Fibroblast of villous mesenchyme (primary cell): ENCODE data around the gene YIPF5. TPM values are rescaled to one million over a fixed set of nuclear protein-coding genes. Genes with fewer than 3 reads are reported as not detected.

Source experiments
- DNase-seq: peaks from one replicate; pipeline ENCODE4 v3.0.0-alpha.2; 2010; ENCODE audit warnings: low read depth
- H3K4me3 ChIP-seq: 2 replicates; pipeline ENCODE4 v1.5.1; 2011; ENCODE audit warnings: low read depth, mild to moderate bottlenecking, low read length
- total RNA-seq: library from RNA; depleted of rRNA; stranded (reverse); fragments of >200 nt; gene quantifications from 2 replicates; pipeline ENCODE4 v1.2.3, GENCODE V29; 2012
- TF ChIP-seq, protein P1 (sequence below): IDR thresholded peaks from 2 replicates; pipeline ENCODE4 v1.5.1; 2012; ENCODE audit warnings: low read depth, mild to moderate bottlenecking, low read length; ENCODE audit not compliant: insufficient read depth

Gene YIPF5
- total RNA-seq, 1 donor = 160 TPM

DNA sequence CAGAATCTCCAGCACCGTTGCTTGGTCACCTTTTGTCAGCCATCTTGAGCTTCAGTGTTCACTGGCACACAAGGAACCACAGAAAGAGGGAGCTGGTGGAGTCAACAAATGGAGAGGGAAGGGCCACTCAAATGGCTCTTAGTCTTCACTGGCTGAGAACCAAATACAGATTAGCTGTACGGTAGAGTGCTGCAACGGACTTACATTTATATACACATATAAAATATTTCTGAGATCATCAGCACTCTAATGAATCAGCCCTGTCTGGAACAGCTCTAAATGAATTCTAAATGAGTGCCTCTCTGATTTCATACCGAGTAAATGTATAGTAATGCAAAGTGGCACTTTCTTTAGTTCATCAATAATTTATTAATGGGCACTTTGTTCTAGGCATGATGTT, 25.0 kb upstream of the YIPF5 start:
- TF ChIP-seq, protein P1, sequence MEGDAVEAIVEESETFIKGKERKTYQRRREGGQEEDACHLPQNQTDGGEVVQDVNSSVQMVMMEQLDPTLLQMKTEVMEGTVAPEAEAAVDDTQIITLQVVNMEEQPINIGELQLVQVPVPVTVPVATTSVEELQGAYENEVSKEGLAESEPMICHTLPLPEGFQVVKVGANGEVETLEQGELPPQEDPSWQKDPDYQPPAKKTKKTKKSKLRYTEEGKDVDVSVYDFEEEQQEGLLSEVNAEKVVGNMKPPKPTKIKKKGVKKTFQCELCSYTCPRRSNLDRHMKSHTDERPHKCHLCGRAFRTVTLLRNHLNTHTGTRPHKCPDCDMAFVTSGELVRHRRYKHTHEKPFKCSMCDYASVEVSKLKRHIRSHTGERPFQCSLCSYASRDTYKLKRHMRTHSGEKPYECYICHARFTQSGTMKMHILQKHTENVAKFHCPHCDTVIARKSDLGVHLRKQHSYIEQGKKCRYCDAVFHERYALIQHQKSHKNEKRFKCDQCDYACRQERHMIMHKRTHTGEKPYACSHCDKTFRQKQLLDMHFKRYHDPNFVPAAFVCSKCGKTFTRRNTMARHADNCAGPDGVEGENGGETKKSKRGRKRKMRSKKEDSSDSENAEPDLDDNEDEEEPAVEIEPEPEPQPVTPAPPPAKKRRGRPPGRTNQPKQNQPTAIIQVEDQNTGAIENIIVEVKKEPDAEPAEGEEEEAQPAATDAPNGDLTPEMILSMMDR = no peak
- DNase-seq = peak; percentile 17

DNA sequence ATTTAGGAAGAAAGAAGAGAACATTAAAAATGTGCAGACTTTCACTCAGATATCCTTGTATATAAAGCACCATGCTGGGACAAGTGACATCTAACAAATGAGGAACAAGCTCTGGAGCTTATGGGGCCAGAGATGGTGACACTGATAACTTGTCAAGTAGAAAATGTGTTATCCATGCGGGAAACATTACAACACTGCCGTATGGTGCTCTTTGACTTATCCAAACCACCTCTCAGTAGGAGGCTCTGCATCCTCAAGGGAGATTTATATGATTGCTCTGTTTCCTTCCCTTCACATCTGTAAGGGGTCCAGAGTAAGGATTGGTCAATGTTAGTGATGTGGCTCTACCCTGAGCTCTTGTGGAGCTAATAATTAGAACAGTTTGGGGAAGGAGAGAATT, 23.7 kb upstream of the YIPF5 start:
- TF ChIP-seq, protein P1 = no peak
- no peak for DNase-seq
- H3K4me3 ChIP-seq = no peak overlapping the region

More for the DNA sequence above, 25.0 kb upstream of the YIPF5 start:
- H3K4me3 ChIP-seq = no peak overlapping the region

DNA sequence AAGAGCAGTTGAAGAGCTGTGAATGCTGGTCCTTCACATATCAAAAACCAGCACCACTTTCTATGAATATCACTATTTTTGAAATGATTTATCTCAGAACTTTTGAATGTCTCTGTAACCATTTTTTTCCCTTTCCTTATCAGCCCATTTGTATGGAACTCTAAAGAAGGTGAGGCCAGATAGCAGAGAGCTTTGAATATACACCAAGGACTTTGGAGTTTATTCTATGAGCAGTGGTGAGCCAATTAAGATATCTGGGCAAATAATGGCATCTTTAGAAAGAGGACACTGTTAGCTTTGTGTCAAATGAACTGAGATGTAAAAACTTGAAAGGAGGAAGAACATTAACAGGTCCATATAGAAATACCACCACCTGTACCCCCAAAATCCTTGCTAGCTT, 22.2 kb upstream of the YIPF5 start:
- no peak overlapping the region for H3K4me3 ChIP-seq
- TF ChIP-seq, protein P1 = no peak
- no peak for DNase-seq

DNA sequence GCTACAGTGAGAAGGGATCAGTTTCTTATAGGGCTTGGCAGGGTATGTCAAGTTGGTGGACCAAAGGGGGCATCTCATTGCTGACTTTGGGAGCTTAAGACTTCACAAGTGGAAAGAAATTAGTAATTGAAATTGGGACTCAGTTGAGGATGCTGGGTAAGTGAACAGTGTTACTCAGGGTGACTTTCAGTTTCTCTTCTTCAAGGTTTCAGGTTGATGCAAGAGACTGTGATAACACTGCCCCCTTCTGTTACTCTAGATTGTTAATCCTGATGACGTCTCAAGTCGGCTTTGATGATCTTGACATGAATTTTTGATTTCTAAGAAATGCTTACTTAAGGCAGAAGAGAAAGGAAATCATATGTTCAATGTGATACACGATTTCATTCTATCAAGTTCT, 21.5 kb upstream of the YIPF5 start:
- peak overlapping the region; percentile 32 for H3K4me3 ChIP-seq
- TF ChIP-seq, protein P1 = peak; percentile 47

DNA sequence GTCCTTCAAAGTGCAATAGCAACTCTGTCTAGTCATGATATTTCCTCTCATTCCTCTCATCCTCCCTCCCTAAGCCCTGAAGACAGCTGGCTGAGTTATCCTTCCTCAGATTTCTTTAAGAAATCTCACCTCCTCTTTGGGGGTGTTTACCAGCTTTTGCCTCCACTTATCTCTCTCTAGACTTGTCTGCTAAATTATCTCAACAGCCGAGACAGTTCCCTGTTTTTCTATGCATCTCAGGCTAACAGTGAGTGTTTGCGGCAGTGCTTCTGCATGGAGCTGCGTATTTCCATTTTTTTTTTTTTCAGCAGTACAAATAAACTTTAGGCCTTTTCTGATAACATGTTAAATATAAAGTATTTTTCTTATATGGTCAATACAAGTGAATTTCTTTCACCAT, 21.1 kb upstream of the YIPF5 start:
- peak overlapping the region; percentile 32 for H3K4me3 ChIP-seq
- TF ChIP-seq, protein P1 = no peak
- no peak for DNase-seq

More for the DNA sequence above, 21.5 kb upstream of the YIPF5 start:
- peak; percentile 88 for DNase-seq

DNA sequence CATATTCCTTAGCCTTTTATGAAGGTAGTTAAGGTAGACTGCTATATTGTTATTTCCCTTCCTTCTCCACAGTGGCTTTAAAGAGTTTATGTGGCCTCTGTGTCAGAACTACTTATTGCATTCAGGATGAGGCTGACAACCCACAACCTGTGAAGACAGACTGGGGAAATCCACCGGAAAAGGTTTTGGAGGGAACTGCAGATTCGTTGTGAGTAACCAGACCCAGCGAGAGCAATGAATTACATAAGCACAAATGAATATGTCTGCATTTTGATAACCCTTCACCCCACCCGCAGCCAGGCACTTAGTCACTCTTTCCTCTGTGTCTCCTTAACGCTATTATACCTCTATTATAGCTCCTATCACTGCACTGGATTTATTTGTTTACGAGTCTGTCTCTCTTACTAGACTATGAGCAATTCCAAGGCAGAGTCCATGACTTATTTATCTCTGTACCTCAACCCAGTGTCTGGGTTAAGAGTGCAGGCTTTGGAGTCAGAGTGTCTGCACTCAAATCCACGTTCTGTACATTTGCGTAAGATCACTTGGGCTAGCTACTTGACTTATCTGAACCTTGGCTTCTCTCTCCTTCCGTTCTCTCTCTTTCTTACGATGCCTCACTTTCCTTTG, 19.5 kb upstream of the YIPF5 start:
- no peak overlapping the region for H3K4me3 ChIP-seq
- TF ChIP-seq, protein P1 = no peak
- peak; percentile 98 for DNase-seq
